ENCODE measurements around the gene GNPTAB.
"Not testable (repeated sequence)": the region's sequence is repeated elsewhere in the genome, so short reads cannot be mapped to it uniquely, and the experiment has no call there.

The GNPTAB gene

DNA sequence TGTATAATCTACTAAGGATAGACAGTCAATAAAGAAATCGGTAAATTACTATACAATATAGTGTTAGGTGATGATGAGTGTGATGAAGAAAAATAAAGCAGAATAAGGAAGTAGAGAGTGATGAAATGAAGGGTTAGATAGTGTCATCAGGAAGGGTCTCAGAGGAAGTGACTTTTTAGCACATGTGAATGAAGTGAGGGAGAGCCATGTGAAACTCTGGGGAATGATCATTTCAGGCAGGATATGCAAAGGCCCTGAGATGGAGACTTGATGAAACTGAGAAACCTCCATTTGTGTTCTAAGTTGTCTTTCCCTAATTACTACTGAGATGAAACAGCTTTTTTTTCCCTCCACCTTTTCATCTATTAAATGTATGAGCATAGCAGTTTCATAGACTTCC lies 19.4 kb upstream of the GNPTAB start:
- no peak for DNase-seq

DNA sequence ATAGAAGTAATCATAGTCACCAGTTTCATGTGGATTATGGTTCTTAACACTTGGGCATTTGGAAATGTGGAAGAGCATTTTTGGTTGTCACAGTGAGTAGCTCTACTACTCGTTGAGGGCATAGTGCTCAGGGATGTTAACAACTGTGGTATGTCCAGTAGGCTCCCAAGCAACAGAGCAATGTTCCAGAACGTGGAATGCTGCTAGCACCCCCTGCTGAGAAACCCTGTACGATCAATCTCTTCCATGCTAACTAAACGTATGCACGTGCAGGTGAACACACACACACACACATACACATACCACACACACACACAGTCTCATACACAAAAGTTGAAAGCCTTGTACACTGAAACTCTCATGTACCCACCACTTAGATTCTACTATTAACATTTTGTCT lies 16.6 kb upstream of the GNPTAB start:
- DNase-seq: no peak

DNA sequence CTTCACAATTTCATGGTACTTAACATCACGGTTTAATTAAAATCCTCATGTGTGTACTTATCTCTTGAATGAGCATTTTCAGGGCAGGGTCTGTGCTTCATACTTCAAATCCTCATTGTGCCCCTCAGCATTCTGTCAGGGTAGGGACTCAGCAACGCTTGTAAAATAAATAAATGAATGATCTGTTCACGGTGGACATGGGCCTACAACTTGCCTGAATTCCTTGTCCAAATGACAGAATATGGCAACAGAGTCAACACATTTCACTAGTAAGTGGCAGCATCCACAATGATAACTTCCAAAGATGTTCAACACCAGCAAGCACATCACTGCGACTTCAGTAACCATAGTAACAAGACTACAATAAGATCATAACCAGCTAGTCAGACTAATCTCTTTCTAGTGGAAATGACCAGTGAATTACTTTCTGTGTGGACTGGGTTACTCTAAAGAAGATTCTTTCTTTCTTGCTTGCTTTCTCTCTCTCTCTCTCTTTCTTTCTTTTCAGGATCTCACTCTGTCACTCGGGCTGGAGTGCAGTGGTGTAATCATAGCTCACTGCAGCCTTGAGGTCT lies 14.5 kb upstream of the GNPTAB start:
- DNase-seq: no peak

DNA sequence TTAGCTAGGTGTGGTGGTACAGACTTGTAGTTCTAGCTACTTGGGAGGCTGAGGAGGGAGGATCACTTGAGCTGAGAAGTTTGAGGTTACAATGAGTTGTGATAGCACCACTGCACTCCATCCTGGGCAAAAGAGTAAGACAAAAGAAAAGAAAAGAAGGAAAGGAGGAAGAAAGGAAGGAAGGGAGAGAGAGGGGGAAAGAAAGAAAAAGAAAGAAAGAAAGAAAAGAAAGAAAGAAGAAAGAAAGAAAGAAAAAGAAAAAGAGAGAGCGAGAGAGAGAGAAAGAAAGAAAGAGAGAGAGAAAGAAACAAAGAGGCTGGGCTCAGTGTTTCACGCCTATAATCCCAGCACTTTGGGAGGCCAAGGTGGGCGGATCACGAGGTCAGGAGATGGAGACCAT lies 10.3 kb upstream of the GNPTAB start:
- DNase-seq: no peak

DNA sequence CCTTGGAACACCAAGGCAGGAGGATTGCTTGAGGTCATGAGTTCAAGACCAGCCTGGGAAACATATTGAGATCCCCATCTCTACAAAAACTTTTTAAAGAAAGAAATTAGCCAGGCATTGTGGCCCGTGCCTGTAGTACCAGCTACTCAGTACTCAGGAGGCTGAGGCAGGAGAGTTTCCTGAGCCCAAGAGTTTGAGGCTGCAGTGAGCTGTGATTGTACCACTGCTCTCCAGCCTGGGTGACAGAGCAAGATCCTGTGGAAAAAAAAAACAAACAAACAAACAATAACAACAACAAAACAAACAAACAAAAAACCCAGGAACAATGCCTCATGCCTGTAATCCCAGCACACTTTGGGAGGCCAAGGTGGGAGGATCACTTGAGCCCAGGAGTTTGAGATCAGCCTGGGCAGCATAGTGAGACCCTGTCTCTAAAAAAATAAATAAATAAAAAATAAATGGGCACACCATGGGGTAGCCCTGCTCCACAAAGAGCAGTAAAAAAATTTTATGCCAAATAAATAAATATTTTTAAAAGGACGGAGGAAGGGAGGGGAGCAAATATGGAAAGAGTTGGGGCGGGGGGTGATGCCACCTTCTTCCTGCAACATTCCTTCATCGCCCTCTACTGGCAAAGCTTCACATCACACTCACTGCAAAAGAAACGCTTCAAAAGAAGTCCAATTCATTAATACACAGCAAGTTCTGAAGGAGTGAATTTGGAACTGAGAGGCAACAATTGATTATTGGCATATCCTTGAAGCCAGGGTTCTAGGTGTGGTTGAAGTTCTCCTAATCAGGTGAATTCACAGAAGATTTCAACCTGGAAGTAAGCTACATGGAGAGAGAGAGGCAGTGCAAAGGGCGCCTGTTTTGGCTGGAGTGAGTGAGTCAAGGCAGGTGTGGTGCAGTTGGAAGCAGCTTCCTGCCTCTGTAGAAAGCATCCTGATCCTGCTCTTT lies 8.8 kb upstream of the GNPTAB start:
- DNase-seq: peak; percentile 17 to 43

DNA sequence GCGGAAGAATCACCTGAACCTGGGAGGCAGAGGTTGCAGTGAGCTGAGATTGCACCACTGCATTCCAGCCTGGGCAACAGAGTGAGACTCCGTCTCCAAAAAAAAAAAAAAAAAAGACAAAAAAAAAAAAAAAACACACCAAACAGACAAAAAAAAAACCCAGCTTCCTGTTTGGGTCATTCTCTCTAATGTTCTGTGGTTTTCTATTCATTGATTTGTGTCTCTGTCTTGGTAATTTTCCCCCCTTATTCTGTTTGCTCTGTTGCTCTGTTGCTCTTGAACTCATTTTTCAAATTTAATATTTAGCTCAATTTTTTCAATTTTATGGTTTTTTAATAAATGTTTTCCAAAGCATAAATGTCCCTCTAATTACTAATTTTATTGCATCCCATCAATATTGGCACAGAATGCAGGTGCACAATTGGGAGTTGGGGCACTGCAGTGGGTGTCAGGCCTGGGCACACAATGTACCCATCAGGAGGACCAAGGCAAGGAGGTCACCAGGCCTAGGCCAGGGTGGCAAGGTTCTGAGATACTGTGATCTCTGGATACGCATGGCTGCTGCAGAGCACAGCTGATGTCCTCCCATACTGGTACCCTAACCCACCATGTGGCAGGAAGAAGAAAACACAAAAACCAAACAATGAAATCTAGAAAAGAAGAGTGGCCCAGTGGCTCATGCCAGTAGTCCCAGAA lies 8.0 kb upstream of the GNPTAB start:
- DNase-seq: no peak

DNA sequence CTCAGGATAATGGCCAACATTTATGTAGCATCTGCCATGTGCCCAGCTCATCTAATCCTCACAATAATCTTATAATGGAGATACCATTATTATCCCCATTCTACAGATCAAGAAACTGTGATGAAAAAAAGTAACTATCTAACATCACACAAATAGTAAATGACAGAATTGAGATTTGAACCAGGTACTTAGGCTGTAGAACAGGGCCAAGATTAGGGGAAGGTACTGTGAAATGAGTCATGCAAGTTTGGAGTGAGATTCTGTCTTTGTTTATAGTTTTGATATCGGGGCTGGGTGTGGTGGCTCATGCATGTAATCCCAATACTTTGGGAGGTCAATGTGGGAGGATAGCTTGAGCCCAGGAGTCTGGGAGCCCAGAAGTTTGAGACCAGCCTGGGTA lies 1.3 kb upstream of the GNPTAB start:
- no peak for DNase-seq

DNA sequence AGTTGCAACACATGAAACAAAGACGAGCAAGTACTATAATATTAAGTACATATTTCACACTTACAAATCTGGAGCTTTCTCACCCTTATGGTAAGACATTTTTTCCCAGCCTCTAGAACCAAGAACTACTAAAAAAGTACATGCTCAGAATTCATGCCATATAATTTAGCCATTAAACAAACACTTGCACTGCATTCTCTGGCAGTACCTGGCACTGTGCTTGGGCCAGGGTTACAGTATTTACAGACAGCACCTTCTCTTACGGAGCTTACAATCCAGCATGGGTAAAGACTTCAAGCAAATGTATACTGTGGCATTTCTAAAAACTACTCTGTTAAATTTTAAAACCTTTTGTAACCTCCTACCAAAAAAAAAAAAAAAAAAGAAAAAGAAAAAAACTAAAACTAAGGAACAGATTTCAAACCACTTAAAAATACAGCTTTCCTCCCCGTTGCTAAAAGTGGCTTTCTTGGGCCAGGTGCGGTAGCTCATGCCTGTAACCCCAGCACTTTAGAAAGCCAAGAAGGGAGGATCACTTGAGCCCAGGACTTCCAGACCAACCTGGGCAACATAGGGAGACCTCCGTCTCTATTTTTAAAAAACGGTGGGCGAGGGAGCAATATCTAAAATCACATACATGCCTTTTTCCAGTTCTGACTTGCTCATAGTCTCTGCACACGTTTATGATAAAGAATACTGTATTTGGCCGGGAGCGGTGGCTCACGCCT lies 956 bp downstream of the GNPTAB start:
- no peak for DNase-seq

DNA sequence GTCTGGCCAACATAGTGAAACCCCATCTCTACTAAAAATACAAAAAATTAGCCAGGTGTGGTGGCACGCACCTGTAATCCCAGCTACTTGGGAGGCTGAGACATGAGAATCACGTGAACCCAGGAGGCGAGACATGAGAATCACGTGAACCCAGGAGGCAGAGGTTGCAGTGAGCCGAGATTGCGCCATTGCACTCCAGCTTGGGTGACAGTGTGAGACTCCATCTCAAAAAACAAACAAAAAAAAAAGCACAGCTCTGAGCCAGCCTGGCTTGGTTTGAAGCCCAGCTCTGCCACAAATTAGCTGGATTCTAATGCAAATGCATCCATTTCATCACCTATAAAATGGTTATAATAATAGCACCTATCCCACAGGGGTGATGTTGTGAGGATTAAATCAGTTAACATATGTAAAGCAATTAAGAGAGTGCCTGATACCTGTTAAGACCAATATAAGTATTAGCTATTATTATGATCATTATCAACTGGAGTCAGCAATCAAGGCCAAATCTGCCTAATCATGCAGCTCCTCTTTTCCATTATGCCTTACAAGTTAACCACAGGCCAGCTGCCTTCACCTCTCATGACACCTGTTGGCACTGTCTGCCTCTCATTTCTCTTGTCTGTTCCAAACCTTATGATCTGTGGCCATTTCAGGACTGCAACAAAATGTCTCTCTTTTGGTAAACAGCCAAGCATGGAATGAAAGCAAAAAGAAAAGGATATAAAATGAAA lies 2.1 kb downstream of the GNPTAB start:
- peak in 1 of 2 experiments; percentile 3 for DNase-seq

DNA sequence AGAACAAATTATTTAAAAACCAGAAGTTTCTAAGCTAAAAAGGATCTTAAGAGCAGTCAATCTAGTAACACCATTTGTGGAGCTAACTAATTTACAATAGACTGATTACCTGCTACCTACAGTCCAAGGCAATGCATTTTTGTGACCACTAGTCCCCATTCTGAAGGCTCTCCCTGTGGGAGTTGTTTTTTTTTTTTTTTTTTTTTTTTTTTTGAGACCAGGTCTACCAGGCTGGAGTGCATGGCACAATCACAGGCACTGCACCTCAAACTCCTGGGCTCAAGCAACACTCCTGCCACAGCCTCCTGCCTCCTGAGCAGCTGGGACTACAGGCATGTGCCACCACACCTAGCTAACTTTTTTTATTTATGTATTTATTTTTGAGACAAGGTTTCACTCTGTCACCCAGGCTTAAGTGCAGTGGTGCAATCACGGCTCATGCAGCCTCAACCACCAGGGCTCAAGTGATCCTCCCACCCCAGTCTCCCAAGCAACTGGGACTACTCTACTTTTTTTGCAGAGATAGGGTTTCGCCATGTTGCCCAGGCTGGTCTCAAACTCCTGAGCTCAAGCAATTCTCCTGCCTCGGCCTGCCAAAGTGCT lies 3.9 kb downstream of the GNPTAB start:
- DNase-seq: no peak

DNA sequence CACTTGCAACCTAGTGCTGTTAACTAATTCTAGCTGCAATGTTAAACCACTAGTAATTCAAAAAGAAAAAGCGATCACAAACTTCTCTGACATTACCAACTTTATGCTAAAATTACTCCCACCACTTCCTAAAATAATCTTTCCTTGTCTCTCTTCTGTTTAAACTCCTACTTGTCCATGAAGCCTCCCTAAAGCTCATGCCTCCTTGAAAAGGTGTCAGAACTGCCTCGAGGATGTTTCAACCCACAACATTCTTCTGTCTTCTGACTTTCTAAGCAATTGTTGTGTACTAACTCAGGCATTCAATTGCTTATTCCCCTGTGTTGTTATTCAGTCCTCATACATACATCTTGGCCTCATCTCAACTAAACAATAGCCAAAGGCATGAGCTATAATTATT lies 5.9 kb downstream of the GNPTAB start:
- no peak for DNase-seq

DNA sequence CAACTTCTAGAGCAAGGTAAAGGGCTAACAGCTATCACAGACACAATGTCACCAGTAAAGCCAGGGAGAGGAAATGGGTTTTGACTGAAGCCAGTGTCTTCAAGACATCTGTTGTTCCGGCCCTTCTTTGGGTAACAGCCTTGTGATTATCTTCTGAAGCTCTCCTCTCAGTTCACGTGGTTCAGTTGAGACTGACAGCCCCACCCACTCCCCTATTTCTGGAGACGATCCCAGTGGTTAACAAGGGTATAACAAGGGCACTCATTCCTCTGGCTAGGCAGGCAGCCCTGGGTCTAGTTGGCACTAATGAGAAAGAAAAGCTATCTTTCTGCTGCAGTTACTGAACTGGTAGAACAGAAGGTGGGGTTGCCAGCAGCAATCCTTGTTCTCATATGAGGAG lies 6.9 kb downstream of the GNPTAB start:
- DNase-seq: peak; percentile 68 to 87

DNA sequence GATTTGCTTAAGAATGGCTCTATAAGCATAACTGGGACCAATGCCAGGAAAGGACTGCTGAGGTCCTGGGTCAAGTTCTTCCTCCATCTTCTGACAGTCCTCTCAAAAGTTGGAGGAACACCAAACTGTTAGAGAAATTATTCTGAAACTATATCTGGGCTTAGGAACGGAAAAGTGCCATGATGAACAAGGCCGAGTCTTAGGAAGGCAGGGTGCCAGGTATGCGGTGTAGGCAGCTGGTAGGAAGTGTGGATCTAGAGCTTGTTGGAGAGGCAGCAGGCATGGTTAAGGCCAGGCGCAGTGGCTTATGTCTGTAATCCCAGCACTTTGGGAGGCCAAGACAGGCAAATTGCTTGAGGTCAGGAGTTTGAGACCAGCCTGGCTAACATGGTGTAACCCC lies 7.7 kb downstream of the GNPTAB start:
- DNase-seq: no peak

DNA sequence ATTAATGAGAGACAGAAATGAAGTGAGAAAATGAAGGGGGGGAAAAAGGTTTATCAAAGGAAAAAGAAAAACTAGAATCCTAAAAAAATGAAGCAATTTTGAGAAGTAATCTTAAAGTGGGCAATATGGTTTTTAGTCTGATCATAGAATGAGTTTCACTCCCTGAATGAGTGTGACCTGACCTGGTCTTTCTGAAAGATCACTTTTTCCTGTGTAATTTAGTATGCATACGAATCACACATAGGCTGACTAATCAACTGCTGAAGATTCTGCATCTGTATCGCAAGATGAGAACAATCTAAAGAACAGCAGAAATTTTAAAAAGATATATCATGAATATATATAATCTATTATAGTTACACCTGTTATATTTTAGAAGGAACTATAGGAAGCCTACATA lies 11.3 kb downstream of the GNPTAB start:
- DNase-seq: no peak

DNA sequence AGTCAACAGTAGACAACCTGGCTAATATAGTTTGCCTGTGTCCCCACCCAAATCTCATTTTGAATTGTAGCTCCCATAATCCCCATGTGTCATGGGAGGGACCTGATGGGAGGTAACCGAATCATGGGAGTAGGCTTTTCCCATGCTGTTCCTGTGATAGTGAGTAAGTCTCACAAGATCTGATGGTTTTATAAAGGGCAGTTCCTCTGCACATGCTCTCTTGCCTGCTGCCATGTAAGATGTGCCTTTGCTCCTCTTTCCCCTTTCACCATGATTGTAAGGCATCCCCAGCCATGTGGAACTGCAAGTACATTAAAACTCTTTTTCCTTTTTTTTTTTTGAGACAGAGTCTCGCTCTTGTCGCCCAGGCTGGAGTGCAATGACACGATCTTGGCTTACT lies 12.1 kb downstream of the GNPTAB start:
- DNase-seq: not testable (repeated sequence)

DNA sequence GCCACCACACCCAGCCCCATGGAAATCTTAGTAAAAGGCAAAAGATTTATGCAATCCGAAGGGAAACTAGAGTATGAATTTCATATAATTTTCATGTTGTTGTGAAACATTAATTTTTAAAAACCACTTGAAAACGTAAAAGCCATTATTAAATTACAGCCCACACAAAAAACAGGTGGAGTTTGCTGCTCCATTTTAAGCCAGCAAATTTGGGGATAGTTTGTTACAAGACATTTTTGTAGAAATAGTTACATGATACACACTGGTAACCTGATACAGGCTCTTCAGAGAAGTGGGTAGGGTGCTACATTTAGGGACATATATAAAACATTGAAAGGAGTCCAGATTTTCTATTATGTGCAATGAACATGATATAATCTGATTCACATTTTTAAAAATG lies 17.6 kb downstream of the GNPTAB start:
- DNase-seq: no peak

DNA sequence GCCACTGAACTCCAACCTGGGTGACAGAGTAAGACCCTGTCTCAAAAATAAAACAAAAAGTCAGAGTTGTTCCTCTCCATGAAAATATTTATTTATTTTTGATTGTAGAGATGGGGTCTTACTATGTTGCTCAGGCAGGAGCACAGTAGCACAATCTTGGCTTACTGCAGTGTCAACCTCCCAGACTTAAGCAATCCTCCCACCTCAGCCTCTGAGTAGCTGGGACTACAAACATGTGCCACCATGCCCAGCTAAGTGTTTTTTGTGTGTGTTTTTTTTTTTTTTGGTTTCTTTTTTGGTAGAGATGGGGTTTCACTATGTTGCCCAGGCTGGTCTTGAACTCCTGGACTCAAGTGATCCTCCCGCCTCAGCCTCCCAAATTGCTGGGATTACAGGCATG lies 18.0 kb downstream of the GNPTAB start:
- DNase-seq: not testable (repeated sequence)

DNA sequence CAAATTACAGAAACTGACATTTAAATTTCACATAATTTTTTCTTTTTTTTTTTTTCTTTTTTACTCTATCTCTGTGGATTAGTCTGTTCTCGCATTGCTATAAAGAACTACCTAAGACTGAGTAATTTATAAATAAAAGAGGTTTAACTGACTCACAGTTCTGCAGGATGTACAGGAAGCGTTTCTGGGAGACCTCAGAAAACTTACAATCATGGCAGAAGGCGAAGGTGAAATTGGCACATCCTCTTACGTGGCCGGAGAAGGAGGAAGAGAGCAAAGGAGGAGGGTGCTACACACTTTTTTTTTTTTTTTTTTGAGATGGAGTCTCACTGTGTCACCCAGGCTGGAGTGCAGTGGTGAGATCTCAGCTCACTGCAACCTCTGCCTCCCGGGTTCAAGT lies 19.4 kb downstream of the GNPTAB start:
- not testable (repeated sequence) for DNase-seq

DNA sequence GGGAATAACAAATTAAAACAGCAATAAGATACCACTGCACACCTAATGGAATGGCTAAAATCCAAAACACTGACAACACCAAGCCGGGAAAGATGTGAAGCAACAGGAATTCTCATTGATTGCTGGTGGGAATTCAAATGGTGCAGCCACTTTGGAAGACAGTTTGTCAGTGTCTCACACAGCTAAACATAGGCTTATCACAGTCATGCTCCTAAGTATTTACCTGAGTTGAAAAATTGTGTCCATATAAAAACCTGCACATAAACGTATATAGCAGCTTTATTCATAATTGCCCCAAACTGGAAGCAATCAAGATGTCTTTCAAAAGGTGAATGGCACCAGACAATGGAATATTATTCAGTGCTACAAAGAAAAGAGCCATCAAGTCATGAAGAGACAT lies 21.6 kb downstream of the GNPTAB start:
- DNase-seq: no peak

DNA sequence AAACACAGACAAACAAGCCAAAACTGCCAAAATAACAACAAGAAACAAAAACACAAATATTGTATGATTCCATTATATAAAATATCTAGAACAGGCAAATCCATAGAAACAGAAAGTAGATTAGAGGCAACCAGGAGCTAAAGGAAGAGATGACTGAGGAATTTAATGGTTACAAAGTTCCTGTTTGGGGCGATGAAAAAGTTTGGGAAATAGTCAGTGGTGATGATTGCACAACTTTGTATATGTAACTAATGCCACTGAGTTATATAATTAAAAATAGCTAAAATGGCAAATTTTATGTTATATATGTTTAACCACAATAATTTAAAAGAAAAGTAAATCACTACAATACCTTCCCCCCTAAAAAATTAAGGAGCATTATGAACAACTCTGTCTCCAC lies 24.5 kb downstream of the GNPTAB start:
- DNase-seq: no peak

DNA sequence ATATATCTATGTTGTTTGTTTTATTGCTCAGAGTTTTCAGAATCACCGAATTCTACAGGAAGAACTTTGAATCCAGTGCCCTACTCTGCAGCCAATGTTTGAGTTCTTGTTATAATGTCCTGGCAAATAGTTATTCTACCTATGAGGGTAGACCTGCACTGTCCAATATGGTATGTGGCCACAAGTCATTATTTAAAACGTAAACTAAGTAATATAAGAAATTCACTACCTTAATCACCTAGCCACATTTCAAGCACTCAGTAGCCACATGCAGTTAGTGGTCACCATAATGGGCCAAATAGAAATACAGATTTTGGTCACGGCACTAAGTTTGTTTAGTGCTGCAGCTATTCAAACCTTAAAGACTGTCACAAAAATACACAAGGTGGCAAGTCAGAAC lies 26.4 kb downstream of the GNPTAB start:
- no peak for DNase-seq

DNA sequence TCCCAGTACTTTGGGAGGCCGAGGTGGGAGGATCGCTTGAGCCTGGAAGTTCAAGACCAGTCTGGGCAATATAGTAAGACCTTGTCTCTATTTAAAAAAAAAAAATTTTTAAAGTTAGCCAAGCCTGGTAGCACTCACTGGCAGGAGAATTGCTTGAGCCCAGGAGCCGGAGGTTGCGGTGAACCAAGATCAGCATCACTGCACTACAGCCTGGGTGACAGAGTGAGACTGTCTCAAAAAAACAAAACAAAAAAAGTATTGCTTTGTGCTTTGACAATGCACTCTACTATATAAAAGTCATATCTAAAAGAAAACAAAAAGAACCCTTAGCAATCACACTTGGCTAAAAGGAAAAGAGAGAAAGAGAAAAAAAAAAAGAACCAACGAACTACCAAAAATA lies 26.8 kb downstream of the GNPTAB start:
- DNase-seq: no peak
